ENCODE measurements around the gene CCDC8.

The CCDC8 gene

DNA sequence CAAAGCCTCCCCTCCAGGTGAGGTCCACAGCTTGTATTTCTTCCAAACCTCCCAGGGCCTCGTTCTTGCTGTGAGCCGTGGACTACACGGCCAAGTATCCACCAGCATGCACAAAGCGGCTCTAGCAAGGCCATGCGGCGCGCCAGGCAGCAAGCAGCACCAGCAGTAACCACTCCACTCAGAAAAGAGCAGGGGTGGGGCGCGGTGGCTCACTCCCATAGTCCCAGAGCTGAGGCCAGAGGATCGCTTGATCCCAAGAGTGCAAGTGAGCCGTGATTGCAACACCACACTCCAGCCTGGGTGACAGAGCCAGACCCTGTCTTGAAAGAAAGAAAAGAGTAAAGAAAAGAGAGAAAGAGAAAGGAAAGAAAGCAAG, 4.7 kb downstream of the CCDC8 start:
- H3K4me3 ChIP-seq (replicated peaks; ENCODE audit: low read depth, low read length) = no peak overlapping the region

DNA sequence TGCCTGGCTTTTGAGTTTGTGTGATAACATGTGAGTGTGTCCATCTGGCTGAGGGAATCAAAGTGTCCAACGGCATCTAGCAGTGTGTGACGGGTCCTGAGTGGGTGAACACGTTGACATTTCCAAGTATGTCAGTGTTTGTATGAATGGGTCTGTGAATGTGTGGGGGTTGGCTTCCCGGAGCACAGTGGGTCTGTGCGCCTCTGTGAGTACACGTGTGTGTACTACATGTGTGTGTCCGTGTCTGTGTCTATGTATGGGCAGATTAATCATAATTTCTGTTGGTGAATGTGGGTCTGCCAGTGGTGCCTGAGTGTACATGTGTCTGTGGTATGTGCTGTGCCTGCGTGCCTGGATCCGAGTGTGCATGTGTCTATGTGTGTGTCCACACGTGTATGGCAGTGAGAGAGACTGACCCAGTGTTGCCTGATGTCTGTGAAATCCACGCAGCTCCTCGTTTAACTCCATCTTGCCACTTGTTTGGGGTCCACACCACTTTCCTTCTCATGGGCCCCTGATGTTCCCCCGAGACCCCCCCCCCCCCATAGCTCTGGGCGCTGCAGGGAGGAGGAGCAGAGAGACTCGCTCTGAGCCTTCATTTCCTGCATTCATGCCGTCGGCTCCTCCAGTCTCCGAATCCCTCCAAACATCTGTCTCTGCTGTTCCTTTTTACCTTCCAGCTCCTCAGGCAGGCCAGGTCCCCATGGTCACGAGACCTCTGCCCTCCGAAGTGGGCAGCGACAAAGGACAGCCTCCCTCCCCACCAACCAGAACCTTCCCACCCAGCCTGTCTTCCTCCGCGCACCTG, 5.3 kb downstream of the CCDC8 start:
- no peaks in the 10 kb centered on the region for H3K36me3 ChIP-seq (ENCODE audit: control insufficient read depth, insufficient read depth, low read length)
- TF ChIP-seq, protein P1, sequence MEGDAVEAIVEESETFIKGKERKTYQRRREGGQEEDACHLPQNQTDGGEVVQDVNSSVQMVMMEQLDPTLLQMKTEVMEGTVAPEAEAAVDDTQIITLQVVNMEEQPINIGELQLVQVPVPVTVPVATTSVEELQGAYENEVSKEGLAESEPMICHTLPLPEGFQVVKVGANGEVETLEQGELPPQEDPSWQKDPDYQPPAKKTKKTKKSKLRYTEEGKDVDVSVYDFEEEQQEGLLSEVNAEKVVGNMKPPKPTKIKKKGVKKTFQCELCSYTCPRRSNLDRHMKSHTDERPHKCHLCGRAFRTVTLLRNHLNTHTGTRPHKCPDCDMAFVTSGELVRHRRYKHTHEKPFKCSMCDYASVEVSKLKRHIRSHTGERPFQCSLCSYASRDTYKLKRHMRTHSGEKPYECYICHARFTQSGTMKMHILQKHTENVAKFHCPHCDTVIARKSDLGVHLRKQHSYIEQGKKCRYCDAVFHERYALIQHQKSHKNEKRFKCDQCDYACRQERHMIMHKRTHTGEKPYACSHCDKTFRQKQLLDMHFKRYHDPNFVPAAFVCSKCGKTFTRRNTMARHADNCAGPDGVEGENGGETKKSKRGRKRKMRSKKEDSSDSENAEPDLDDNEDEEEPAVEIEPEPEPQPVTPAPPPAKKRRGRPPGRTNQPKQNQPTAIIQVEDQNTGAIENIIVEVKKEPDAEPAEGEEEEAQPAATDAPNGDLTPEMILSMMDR (IDR thresholded peaks at IDR 0.05; ENCODE audit: insufficient read depth, low read length, poor library complexity, severe bottlenecking) = no peak
- no peaks in the 10 kb centered on the region; the same call in none of the 2 replicates for H3K27me3 ChIP-seq (replicated peaks; ENCODE audit: control insufficient read depth, insufficient read depth, low read length)
- DNase-seq (ENCODE audit: extremely low read depth, insufficient read length) = no peak
- H3K4me3 ChIP-seq (replicated peaks; ENCODE audit: low read depth, low read length) = no peak overlapping the region

More for the DNA sequence above, 4.7 kb downstream of the CCDC8 start:
- H3K36me3 ChIP-seq (ENCODE audit: control insufficient read depth, insufficient read depth, low read length) = no peaks in the 10 kb centered on the region
- DNase-seq (ENCODE audit: extremely low read depth, insufficient read length) = no peak
- TF ChIP-seq, protein P1 (IDR thresholded peaks at IDR 0.05; ENCODE audit: insufficient read depth, low read length, poor library complexity, severe bottlenecking) = no peak
- no peaks in the 10 kb centered on the region; the same call in none of the 2 replicates for H3K27me3 ChIP-seq (replicated peaks; ENCODE audit: control insufficient read depth, insufficient read depth, low read length)

DNA sequence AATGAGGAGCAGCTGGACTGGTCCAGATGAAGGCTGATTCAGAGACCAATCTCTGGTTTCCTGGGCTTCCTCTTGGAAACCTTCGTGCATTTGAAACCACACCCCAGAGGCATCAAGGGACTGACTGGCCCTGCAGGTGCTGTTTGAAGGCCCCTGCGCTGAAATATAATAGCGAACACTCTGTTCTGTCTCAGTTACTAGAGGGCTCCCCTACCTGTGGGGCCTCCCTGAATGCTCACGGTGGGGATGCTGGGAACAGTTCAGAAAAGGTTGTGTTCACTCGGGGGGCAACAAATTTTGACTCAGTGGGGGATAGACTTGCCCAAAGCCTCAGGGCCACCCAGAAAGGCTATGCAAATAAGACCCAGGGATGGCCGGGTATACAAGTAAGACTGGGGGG, 6.4 kb downstream of the CCDC8 start:
- H3K27me3 ChIP-seq (replicated peaks; ENCODE audit: control insufficient read depth, insufficient read depth, low read length) = no peaks in the 10 kb centered on the region; the same call in none of the 2 replicates
- no peak overlapping the region for H3K4me3 ChIP-seq (replicated peaks; ENCODE audit: low read depth, low read length)
- no peak for DNase-seq (ENCODE audit: extremely low read depth, insufficient read length)
- TF ChIP-seq, protein P1 (IDR thresholded peaks at IDR 0.05; ENCODE audit: insufficient read depth, low read length, poor library complexity, severe bottlenecking) = no peak
- no peaks in the 10 kb centered on the region for H3K36me3 ChIP-seq (ENCODE audit: control insufficient read depth, insufficient read depth, low read length)

DNA sequence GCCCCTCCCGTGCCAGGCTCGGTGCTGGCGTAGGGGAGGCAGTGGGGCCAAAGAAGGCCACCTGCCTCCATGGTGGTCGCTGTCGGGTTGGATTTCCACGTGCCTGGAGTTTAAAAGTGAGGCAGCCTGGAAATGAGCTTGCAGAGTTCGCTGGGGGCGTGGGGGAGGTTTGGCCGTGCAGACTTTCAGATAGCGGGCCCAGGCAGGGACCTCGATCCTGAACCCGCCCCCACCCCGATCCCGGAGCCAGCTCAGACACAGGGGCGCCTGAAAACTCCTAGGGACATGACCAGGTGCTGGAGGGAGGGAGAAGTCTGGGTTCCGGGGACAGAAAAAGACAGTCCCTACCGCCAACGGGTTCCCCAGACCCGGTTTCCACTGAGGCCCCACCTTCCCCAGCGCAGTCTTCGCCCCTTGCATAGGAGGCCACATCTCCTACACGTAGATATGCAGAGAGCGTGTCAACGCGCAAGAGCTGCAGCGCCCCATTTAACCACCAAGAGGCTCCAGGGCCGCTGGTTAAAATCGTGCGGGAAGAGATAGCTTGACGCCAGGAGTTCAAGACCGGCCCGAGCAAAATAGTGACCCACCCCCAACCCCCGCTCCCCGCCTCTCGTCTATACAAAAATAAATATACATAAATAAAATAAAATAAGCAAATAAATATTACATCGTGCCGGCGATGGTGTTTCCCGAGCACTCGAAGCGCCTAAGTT, 8.5 kb downstream of the CCDC8 start:
- TF ChIP-seq, protein P1 (IDR thresholded peaks at IDR 0.05; ENCODE audit: insufficient read depth, low read length, poor library complexity, severe bottlenecking) = no peak
- no peak overlapping the region for H3K4me3 ChIP-seq (replicated peaks; ENCODE audit: low read depth, low read length)
- no peaks in the 10 kb centered on the region for H3K36me3 ChIP-seq (ENCODE audit: control insufficient read depth, insufficient read depth, low read length)
- no peaks in the 10 kb centered on the region; the same call in none of the 2 replicates for H3K27me3 ChIP-seq (replicated peaks; ENCODE audit: control insufficient read depth, insufficient read depth, low read length)
- no peak for DNase-seq (ENCODE audit: extremely low read depth, insufficient read length)

DNA sequence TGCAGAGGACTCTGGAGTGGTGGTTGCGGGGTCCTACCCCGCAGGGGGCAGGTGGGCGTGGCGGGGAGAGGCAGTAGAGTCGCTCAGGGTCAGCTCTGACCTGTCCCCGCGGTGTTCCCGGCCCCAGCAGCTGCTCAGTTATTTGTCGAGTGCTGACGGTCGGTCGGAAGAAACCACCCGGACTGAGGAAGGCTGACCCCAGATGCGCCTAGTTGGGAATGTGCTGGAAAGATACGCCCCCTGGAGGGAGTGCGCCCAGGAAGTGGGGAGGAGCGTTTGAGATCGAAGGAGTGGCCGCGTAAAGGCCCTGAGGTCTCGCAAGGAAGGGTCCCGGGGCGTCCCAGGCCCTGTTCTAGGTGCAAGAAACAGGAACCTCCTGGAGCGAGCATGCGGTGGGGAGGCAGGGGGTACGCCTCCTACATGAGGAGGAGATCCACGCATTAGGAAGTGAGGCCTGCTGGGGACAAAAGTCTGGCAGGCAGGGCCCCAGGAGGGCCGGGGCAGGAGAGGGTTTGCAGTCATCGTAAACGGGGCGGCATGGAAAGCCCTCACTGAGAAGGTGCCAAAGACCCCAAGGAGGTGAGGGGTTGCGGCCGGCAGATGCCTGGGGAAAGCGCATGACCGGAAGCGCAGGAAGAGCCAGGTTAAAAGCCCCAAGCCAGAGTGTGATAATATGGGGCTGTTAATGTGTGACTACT, 9.2 kb downstream of the CCDC8 start:
- H3K4me3 ChIP-seq (replicated peaks; ENCODE audit: low read depth, low read length) = no peak overlapping the region
- no peaks in the 10 kb centered on the region; the same call in none of the 2 replicates for H3K27me3 ChIP-seq (replicated peaks; ENCODE audit: control insufficient read depth, insufficient read depth, low read length)

More for the DNA sequence above, 9.2 kb downstream of the CCDC8 start:
- TF ChIP-seq, protein P1 (IDR thresholded peaks at IDR 0.05; ENCODE audit: insufficient read depth, low read length, poor library complexity, severe bottlenecking) = no peak
- no peaks in the 10 kb centered on the region for H3K36me3 ChIP-seq (ENCODE audit: control insufficient read depth, insufficient read depth, low read length)
- DNase-seq (ENCODE audit: extremely low read depth, insufficient read length) = no peak

Measured in GM06990 (cell line).